Measurements from ENCODE around the gene RAB27A.
A peak's percentile ranks its signal among the peaks of the same experiment; 100 is the strongest.

GRCh38 chr15:55240125-55240760 lies 49.4 kb downstream of the RAB27A start:
- TF ChIP-seq POLR2A (IDR thresholded peaks at IDR 0.05) = no peak
- TF ChIP-seq CTCF (IDR thresholded peaks at IDR 0.05) = no peak
- TF ChIP-seq POLR2AphosphoS5 (IDR thresholded peaks at IDR 0.05) = peak; percentile 24

Measured in prostate gland (tissue), 2 donors.